ENCODE measurements around the gene ZCCHC4.

Gene ZCCHC4

GRCh38 chr4:25299476-25300203, 12.9 kb upstream of the ZCCHC4 start:
- no peak for DNase-seq
- Histone ChIP-seq H2BK12ac (ENCODE audit: low read length in 2 of 2) (no peak overlapping the region), H3K27me3 (ENCODE audit: control insufficient read depth in 1 of 2, insufficient read depth in 1 of 2, low read length in 2 of 2) (peaks cover 0 to 11% of the 10 kb centered on the region in 2 experiments), H3K79me1 (replicated peaks; ENCODE audit: low read length, poor library complexity, severe bottlenecking) (no peaks in the 10 kb centered on the region), H3K4me2 (ENCODE audit: low read length, poor library complexity, severe bottlenecking) (no peak overlapping the region), H3K9me3 (ENCODE audit: control insufficient read depth, low read length) (no peaks in the 10 kb centered on the region), H3K4ac (ENCODE audit: low read depth in 1 of 2, low read length in 2 of 2) (no peak overlapping the region), H3K9ac (ENCODE audit: low read length) (no peak overlapping the region), H3K14ac (ENCODE audit: low read length in 2 of 2) (no peak overlapping the region), H3K18ac (ENCODE audit: low read depth in 1 of 2, low read length in 2 of 2) (no peak overlapping the region), H2BK15ac (ENCODE audit: low read depth, poor library complexity, severe bottlenecking) (no peak overlapping the region), H3K23ac (ENCODE audit: low read length in 2 of 2) (no peak overlapping the region), H2AK5ac (ENCODE audit: low read length, severe bottlenecking) (no peak overlapping the region), H4K8ac (ENCODE audit: low read length) (no peak overlapping the region), H3K36me3 (ENCODE audit: control insufficient read depth in 1 of 2, insufficient read depth in 2 of 2, low read depth in 1 of 2, low read length in 2 of 2) (no peaks in the 10 kb centered on the region), H2BK5ac (ENCODE audit: low read depth, low read length, poor library complexity, severe bottlenecking) (no peak overlapping the region), H3K4me3 (ENCODE audit: insufficient read depth in 1 of 2, low read depth in 1 of 2, low read length in 2 of 2) (no peak overlapping the region), H3K4me1 (ENCODE audit: control insufficient read depth, insufficient read depth, low read depth, low read length) (no peaks in the 10 kb centered on the region), H4K91ac (ENCODE audit: low read length) (no peak overlapping the region), H2AFZ (ENCODE audit: low read depth, low read length) (no peak overlapping the region), H3K27ac (ENCODE audit: low read length, poor library complexity, severe bottlenecking) (no peak overlapping the region), H2BK120ac (ENCODE audit: low read depth, low read length) (no peak overlapping the region)
- whole genome bisulfite sequencing, result 68% methylated on average over 10 of the region's 10 CpGs

GRCh38 chr4:25301471-25301870, 11.1 kb upstream of the ZCCHC4 start:
- 76% methylated on average over 2 of the region's 4 CpGs for WGBS
- Histone ChIP-seq H3K14ac (ENCODE audit: low read length in 2 of 2) (no peak overlapping the region), H3K9me3 (ENCODE audit: control insufficient read depth, low read length) (no peaks in the 10 kb centered on the region), H2BK15ac (ENCODE audit: low read depth, poor library complexity, severe bottlenecking) (no peak overlapping the region), H2AFZ (ENCODE audit: low read depth, low read length) (no peak overlapping the region), H3K4me1 (ENCODE audit: control insufficient read depth, insufficient read depth, low read depth, low read length) (no peaks in the 10 kb centered on the region), H3K4me2 (ENCODE audit: low read length, poor library complexity, severe bottlenecking) (no peak overlapping the region), H3K27ac (ENCODE audit: low read length, poor library complexity, severe bottlenecking) (no peak overlapping the region), H3K23ac (ENCODE audit: low read length in 2 of 2) (no peak overlapping the region), H4K8ac (ENCODE audit: low read length) (no peak overlapping the region), H3K4me3 (ENCODE audit: insufficient read depth in 1 of 2, low read depth in 1 of 2, low read length in 2 of 2) (no peak overlapping the region), H4K91ac (ENCODE audit: low read length) (no peak overlapping the region), H3K18ac (ENCODE audit: low read depth in 1 of 2, low read length in 2 of 2) (no peak overlapping the region), H2BK12ac (ENCODE audit: low read length in 2 of 2) (no peak overlapping the region), H3K36me3 (ENCODE audit: control insufficient read depth in 1 of 2, insufficient read depth in 2 of 2, low read depth in 1 of 2, low read length in 2 of 2) (no peaks in the 10 kb centered on the region), H2BK5ac (ENCODE audit: low read depth, low read length, poor library complexity, severe bottlenecking) (no peak overlapping the region), H3K9ac (ENCODE audit: low read length) (no peak overlapping the region), H3K27me3 (ENCODE audit: control insufficient read depth in 1 of 2, insufficient read depth in 1 of 2, low read length in 2 of 2) (peaks cover 0 to 11% of the 10 kb centered on the region in 2 experiments), H3K4ac (ENCODE audit: low read depth in 1 of 2, low read length in 2 of 2) (no peak overlapping the region), H3K79me1 (replicated peaks; ENCODE audit: low read length, poor library complexity, severe bottlenecking) (no peaks in the 10 kb centered on the region), H2BK120ac (ENCODE audit: low read depth, low read length) (no peak overlapping the region), H2AK5ac (ENCODE audit: low read length, severe bottlenecking) (no peak overlapping the region)
- DNase-seq, result no peak

GRCh38 chr4:25302626-25303025, 9.9 kb upstream of the ZCCHC4 start:
- no peak overlapping the region for H2AK5ac ChIP-seq (ENCODE audit: low read length, severe bottlenecking)
- no peaks in the 10 kb centered on the region for H3K4me1 ChIP-seq (ENCODE audit: control insufficient read depth, insufficient read depth, low read depth, low read length)
- H3K27ac ChIP-seq (ENCODE audit: low read length, poor library complexity, severe bottlenecking), result no peak overlapping the region
- no peak overlapping the region for H2BK5ac ChIP-seq (ENCODE audit: low read depth, low read length, poor library complexity, severe bottlenecking)
- H3K18ac ChIP-seq (ENCODE audit: low read depth in 1 of 2, low read length in 2 of 2), result no peak overlapping the region
- no peak for DNase-seq
- no peaks in the 10 kb centered on the region for H3K36me3 ChIP-seq (ENCODE audit: control insufficient read depth in 1 of 2, insufficient read depth in 2 of 2, low read depth in 1 of 2, low read length in 2 of 2)
- no peak overlapping the region for H4K8ac ChIP-seq (ENCODE audit: low read length)
- no peak overlapping the region for H2BK12ac ChIP-seq (ENCODE audit: low read length in 2 of 2)
- H4K91ac ChIP-seq (ENCODE audit: low read length), result no peak overlapping the region
- H3K14ac ChIP-seq (ENCODE audit: low read length in 2 of 2), result no peak overlapping the region
- 85% methylated on average over 7 of the region's 9 CpGs for WGBS
- H3K27me3 ChIP-seq (ENCODE audit: control insufficient read depth in 1 of 2, insufficient read depth in 1 of 2, low read length in 2 of 2), result peaks cover 0 to 11% of the 10 kb centered on the region in 2 experiments
- H3K23ac ChIP-seq (ENCODE audit: low read length in 2 of 2), result no peak overlapping the region
- H3K4me2 ChIP-seq (ENCODE audit: low read length, poor library complexity, severe bottlenecking), result no peak overlapping the region
- H3K4me3 ChIP-seq (ENCODE audit: insufficient read depth in 1 of 2, low read depth in 1 of 2, low read length in 2 of 2), result no peak overlapping the region
- H3K9ac ChIP-seq (ENCODE audit: low read length), result no peak overlapping the region
- H2BK15ac ChIP-seq (ENCODE audit: low read depth, poor library complexity, severe bottlenecking), result no peak overlapping the region
- no peak overlapping the region for H2AFZ ChIP-seq (ENCODE audit: low read depth, low read length)
- no peak overlapping the region for H2BK120ac ChIP-seq (ENCODE audit: low read depth, low read length)
- H3K9me3 ChIP-seq (ENCODE audit: control insufficient read depth, low read length), result no peaks in the 10 kb centered on the region
- H3K79me1 ChIP-seq (replicated peaks; ENCODE audit: low read length, poor library complexity, severe bottlenecking), result no peaks in the 10 kb centered on the region
- no peak overlapping the region for H3K4ac ChIP-seq (ENCODE audit: low read depth in 1 of 2, low read length in 2 of 2)

- no peak overlapping the region for H2AFZ ChIP-seq (ENCODE audit: low read depth, low read length)
- WGBS, result 100% methylated on average over 1 of the region's 3 CpGs
Observed at GRCh38 chr4:25303578-25303977, 9.0 kb upstream of the ZCCHC4 start.

More at GRCh38 chr4:25303578-25303977, 9.0 kb upstream of the ZCCHC4 start:
- Histone ChIP-seq H2AK5ac (ENCODE audit: low read length, severe bottlenecking) (no peak overlapping the region), H3K18ac (ENCODE audit: low read depth in 1 of 2, low read length in 2 of 2) (peak overlapping the region in 1 of 2 experiments; percentile 2), H3K9ac (ENCODE audit: low read length) (no peak overlapping the region), H3K4me2 (ENCODE audit: low read length, poor library complexity, severe bottlenecking) (no peak overlapping the region), H3K79me1 (replicated peaks; ENCODE audit: low read length, poor library complexity, severe bottlenecking) (no peaks in the 10 kb centered on the region), H2BK15ac (ENCODE audit: low read depth, poor library complexity, severe bottlenecking) (no peak overlapping the region), H3K36me3 (ENCODE audit: control insufficient read depth in 1 of 2, insufficient read depth in 2 of 2, low read depth in 1 of 2, low read length in 2 of 2) (no peaks in the 10 kb centered on the region), H3K4me1 (ENCODE audit: control insufficient read depth, insufficient read depth, low read depth, low read length) (peaks cover 1% of the 10 kb centered on the region), H3K23ac (ENCODE audit: low read length in 2 of 2) (no peak overlapping the region), H3K27ac (ENCODE audit: low read length, poor library complexity, severe bottlenecking) (no peak overlapping the region), H2BK120ac (ENCODE audit: low read depth, low read length) (no peak overlapping the region), H4K91ac (ENCODE audit: low read length) (no peak overlapping the region), H3K4ac (ENCODE audit: low read depth in 1 of 2, low read length in 2 of 2) (no peak overlapping the region), H3K9me3 (ENCODE audit: control insufficient read depth, low read length) (no peaks in the 10 kb centered on the region), H4K8ac (ENCODE audit: low read length) (no peak overlapping the region), H3K4me3 (ENCODE audit: insufficient read depth in 1 of 2, low read depth in 1 of 2, low read length in 2 of 2) (no peak overlapping the region), H3K27me3 (ENCODE audit: control insufficient read depth in 1 of 2, insufficient read depth in 1 of 2, low read length in 2 of 2) (peaks cover 0 to 11% of the 10 kb centered on the region in 2 experiments), H3K14ac (ENCODE audit: low read length in 2 of 2) (no peak overlapping the region), H2BK12ac (ENCODE audit: low read length in 2 of 2) (no peak overlapping the region), H2BK5ac (ENCODE audit: low read depth, low read length, poor library complexity, severe bottlenecking) (no peak overlapping the region)
- no peak for DNase-seq
